Medulla oblongata (tissue), 1 donor: Measurements from ENCODE around the gene PIP.
"Not testable (repeated sequence)": the region's sequence is repeated elsewhere in the genome, so short reads cannot be mapped to it uniquely, and the experiment has no call there.

ENCODE experiments used
- DNase-seq: peaks from one replicate; pipeline ENCODE4 v3.0.0-alpha.2; 2015; ENCODE audit errors: extremely low spot score

Gene PIP

GRCh38 chr7:143131781-143132180 lies at the start of gene PIP:
Gene PIP (plus strand): TSS chr7:143132077. CDS start chr7:143132117, 40 bp downstream.
- no peak for DNase-seq

- no peak for DNase-seq
Observed at GRCh38 chr7:143085109-143085508, 46.8 kb upstream of the PIP start.

- DNase-seq, result not testable (repeated sequence)
Observed at GRCh38 chr7:143085610-143086009, 46.3 kb upstream of the PIP start.

- DNase-seq, result not testable (repeated sequence)
Observed at GRCh38 chr7:143088549-143089231, 43.2 kb upstream of the PIP start.

- DNase-seq, result no peak
Observed at GRCh38 chr7:143096146-143096545, 35.7 kb upstream of the PIP start.

GRCh38 chr7:143099579-143099978 lies 32.3 kb upstream of the PIP start:
- DNase-seq, result not testable (repeated sequence)

- DNase-seq, result no peak
Observed at GRCh38 chr7:143104759-143105158, 27.1 kb upstream of the PIP start.

GRCh38 chr7:143108019-143108418 lies 23.9 kb upstream of the PIP start:
- not testable (repeated sequence) for DNase-seq

GRCh38 chr7:143117395-143117794 lies 14.5 kb upstream of the PIP start:
- no peak for DNase-seq

GRCh38 chr7:143120691-143121405 lies 11.0 kb upstream of the PIP start:
- no peak for DNase-seq

- not testable (repeated sequence) for DNase-seq
Observed at GRCh38 chr7:143123326-143123725, 8.6 kb upstream of the PIP start.

- DNase-seq, result peak; percentile 38
Observed at GRCh38 chr7:143126146-143126545, 5.7 kb upstream of the PIP start.

GRCh38 chr7:143129051-143129450 lies 2.8 kb upstream of the PIP start:
- DNase-seq, result no peak

- DNase-seq, result no peak
Observed at GRCh38 chr7:143129477-143129876, 2.4 kb upstream of the PIP start.

GRCh38 chr7:143130541-143130940 lies 1.3 kb upstream of the PIP start:
- DNase-seq, result no peak

- no peak for DNase-seq
Observed at GRCh38 chr7:143147070-143147469, 15.2 kb downstream of the PIP start.

- DNase-seq, result no peak
Observed at GRCh38 chr7:143148050-143148449, 16.2 kb downstream of the PIP start.

- no peak for DNase-seq
Observed at GRCh38 chr7:143148651-143149050, 16.8 kb downstream of the PIP start.

GRCh38 chr7:143150696-143151095 lies 18.8 kb downstream of the PIP start:
- DNase-seq, result not testable (repeated sequence)

- DNase-seq, result not testable (repeated sequence)
Observed at GRCh38 chr7:143158617-143159016, 26.7 kb downstream of the PIP start.

GRCh38 chr7:143171697-143172096 lies 39.8 kb downstream of the PIP start:
- DNase-seq, result no peak

GRCh38 chr7:143172354-143172753 lies 40.5 kb downstream of the PIP start:
- no peak for DNase-seq

GRCh38 chr7:143176128-143176527 lies 44.3 kb downstream of the PIP start:
- DNase-seq, result no peak
